22Rv1 (cell line): ENCODE results near the gene CCNK.

Experiments
- H3K27ac ChIP-seq: fragments of 450-650 bp; 2 replicates; pipeline ENCODE4 v1.5.1; 2017
- CTCF ChIP-seq: fragments of 450-650 bp; IDR thresholded peaks from 2 replicates; pipeline ENCODE4 v1.5.1; 2017; ENCODE audit warnings: mild to moderate bottlenecking
- ZFX ChIP-seq: fragments of 450-650 bp; IDR thresholded peaks from 2 replicates; pipeline ENCODE4 v1.6.1; 2017; ENCODE audit warnings: antibody characterized with exemption, borderline replicate concordance

CCNK gene

GRCh38 chr14:99538275-99538674 lies 57.1 kb downstream of the CCNK start:
- no peak overlapping the region for H3K27ac ChIP-seq
- no peak for TF ChIP-seq ZFX
- TF ChIP-seq CTCF, result no peak

- TF ChIP-seq CTCF (no peak), ZFX (no peak)
- no peak overlapping the region for H3K27ac ChIP-seq
These were observed 57.5 kb downstream of the CCNK start for GRCh38 chr14:99538733-99539132.

GRCh38 chr14:99539491-99539890 lies 58.3 kb downstream of the CCNK start:
- no peak overlapping the region for H3K27ac ChIP-seq
- TF ChIP-seq CTCF (no peak), ZFX (no peak)

GRCh38 chr14:99540196-99541032 lies 59.2 kb downstream of the CCNK start:
- no peak for TF ChIP-seq CTCF
- TF ChIP-seq ZFX, result no peak
- no peak overlapping the region for H3K27ac ChIP-seq

GRCh38 chr14:99541211-99541610 lies 60.0 kb downstream of the CCNK start:
- TF ChIP-seq CTCF (no peak), ZFX (no peak)
- no peak overlapping the region for H3K27ac ChIP-seq

- H3K27ac ChIP-seq, result no peak overlapping the region
- no peak for TF ChIP-seq ZFX
- no peak for TF ChIP-seq CTCF
These were observed 60.7 kb downstream of the CCNK start for GRCh38 chr14:99541677-99542470.

- no peak for TF ChIP-seq ZFX
- TF ChIP-seq CTCF, result no peak
- no peak overlapping the region for H3K27ac ChIP-seq
These were observed 61.4 kb downstream of the CCNK start for GRCh38 chr14:99542566-99542965.
